ENCODE data around the gene C16orf74. TPM values are rescaled to one million over a fixed set of nuclear protein-coding genes. Genes with fewer than 3 reads are reported as not detected.
A peak's percentile ranks its signal among the peaks of the same experiment; 100 is the strongest.

C16orf74 gene
- total RNA-seq, 1 donor from 2014 or later: 11.6 TPM

DNA sequence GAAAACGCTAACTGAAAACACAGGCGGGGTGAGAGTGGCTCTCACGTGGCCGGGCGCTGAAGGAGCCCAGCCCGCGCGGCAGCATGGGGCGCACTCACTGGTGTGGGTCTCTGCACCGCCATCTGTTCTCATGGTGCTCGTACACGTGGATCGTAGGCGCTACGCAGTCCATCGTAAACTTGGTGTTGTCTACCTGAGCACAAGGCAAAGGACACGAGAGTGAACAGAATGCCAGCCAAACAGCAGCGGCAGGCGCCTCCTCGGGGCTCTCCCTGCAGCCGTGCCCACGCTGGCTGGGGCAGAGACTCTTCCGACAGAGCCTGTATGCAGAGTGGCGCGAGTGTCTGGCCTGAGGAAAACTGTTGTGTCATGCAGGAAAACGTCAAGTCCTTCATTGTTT lies 29.4 kb upstream of the C16orf74 start:
- Histone ChIP-seq H3K27me3 (ENCODE audit: control insufficient read depth, insufficient read depth, low read length) (no peaks in the 10 kb centered on the region), H3K36me3 (ENCODE audit: control insufficient read depth, insufficient read depth, low read length) (peaks cover 2% of the 10 kb centered on the region), H3K4me3 (ENCODE audit: low read depth, low read length) (no peak overlapping the region)
- TF ChIP-seq, protein P1, sequence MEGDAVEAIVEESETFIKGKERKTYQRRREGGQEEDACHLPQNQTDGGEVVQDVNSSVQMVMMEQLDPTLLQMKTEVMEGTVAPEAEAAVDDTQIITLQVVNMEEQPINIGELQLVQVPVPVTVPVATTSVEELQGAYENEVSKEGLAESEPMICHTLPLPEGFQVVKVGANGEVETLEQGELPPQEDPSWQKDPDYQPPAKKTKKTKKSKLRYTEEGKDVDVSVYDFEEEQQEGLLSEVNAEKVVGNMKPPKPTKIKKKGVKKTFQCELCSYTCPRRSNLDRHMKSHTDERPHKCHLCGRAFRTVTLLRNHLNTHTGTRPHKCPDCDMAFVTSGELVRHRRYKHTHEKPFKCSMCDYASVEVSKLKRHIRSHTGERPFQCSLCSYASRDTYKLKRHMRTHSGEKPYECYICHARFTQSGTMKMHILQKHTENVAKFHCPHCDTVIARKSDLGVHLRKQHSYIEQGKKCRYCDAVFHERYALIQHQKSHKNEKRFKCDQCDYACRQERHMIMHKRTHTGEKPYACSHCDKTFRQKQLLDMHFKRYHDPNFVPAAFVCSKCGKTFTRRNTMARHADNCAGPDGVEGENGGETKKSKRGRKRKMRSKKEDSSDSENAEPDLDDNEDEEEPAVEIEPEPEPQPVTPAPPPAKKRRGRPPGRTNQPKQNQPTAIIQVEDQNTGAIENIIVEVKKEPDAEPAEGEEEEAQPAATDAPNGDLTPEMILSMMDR (IDR thresholded peaks at IDR 0.05; ENCODE audit: insufficient read depth, low read length, poor library complexity, severe bottlenecking): no peak
- no peak for DNase-seq (ENCODE audit: low read depth)

DNA sequence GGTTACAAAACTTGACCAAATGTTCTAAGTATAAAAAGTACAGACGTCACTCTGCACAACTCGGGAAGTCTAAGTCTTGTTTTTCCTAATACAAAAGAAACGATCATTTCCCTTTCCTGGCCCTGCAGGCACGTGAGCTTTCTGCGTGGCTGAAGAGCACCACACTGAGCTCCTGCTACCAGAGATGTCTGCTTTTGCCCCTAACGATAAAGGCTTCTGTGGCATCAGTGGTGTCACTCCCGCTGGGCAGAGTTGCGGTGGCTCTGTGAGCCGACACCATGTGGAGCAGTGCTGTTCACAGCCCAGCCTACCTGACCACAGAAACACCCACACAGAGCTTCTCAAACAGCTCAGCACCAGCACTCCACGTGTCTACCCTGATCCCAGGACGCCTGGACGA lies 28.0 kb upstream of the C16orf74 start:
- TF ChIP-seq, protein P1 (IDR thresholded peaks at IDR 0.05; ENCODE audit: insufficient read depth, low read length, poor library complexity, severe bottlenecking): no peak
- Histone ChIP-seq H3K4me3 (ENCODE audit: low read depth, low read length) (no peak overlapping the region), H3K36me3 (ENCODE audit: control insufficient read depth, insufficient read depth, low read length) (peaks cover 2% of the 10 kb centered on the region), H3K27me3 (ENCODE audit: control insufficient read depth, insufficient read depth, low read length) (no peaks in the 10 kb centered on the region)
- no peak for DNase-seq (ENCODE audit: low read depth)

DNA sequence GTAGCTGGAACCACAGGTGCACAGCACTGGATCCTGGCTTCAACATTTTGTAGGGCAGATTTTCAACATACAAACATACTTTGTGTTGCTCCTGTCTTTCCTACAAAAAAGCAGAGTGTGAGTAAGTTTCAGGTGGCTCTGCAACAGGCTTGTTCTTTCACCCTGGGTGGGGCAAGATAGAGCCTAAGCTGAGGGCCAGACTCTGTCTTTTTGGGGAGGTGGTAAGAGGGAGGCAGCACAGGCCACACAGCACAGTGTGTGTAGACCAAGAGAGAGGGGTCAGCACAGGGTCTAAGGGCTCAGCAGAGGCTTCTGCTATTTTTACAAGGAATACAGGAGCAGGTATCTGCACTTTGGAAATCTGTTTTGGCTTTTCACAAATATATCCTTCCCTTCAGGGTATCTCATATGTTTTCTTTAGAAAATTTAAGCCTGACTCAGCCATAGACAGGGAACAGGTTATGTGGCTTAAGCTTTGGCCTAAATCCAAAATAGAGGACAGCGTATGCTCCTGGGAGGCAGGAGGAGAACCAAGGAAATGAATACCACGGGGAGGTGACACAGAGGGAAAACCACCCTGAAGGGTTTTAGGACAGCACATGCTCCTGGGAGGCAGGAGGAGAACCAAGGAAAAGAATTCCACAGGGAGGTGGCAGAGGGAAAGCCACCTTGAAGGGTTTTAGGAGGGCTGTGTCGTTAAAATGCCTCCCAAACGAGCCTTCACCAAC lies 26.9 kb upstream of the C16orf74 start:
- DNase-seq (ENCODE audit: low read depth): peak; percentile 12
- H3K36me3 ChIP-seq (ENCODE audit: control insufficient read depth, insufficient read depth, low read length): peaks cover 2% of the 10 kb centered on the region
- H3K27me3 ChIP-seq (ENCODE audit: control insufficient read depth, insufficient read depth, low read length): no peaks in the 10 kb centered on the region

DNA sequence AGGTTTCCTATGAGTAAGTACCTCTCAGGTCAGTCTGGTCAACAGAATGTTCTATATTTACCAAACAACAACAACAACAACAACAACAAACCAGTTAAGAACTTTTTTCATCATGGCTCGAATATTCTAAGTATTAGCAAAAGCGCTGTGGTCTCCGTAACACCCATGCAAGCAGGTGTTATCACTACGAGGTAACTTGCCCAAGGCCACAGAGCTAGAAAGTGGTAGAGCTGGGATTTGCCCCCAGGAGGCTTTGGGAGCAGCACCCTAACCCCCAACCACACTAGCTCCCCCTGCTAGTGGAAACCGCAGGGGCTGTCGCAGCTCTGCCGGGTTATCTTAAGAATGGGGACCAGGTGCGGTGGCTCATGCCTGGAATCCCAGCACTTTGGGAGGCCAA lies 23.9 kb upstream of the C16orf74 start:
- no peaks in the 10 kb centered on the region for H3K27me3 ChIP-seq (ENCODE audit: control insufficient read depth, insufficient read depth, low read length)
- no peak for DNase-seq (ENCODE audit: low read depth)
- TF ChIP-seq, protein P1 (IDR thresholded peaks at IDR 0.05; ENCODE audit: insufficient read depth, low read length, poor library complexity, severe bottlenecking): no peak
- H3K36me3 ChIP-seq (ENCODE audit: control insufficient read depth, insufficient read depth, low read length): peaks cover 2% of the 10 kb centered on the region
- H3K4me3 ChIP-seq (ENCODE audit: low read depth, low read length): no peak overlapping the region

More for the DNA sequence above, 26.9 kb upstream of the C16orf74 start:
- TF ChIP-seq, protein P1 (IDR thresholded peaks at IDR 0.05; ENCODE audit: insufficient read depth, low read length, poor library complexity, severe bottlenecking): no peak
- no peak overlapping the region for H3K4me3 ChIP-seq (ENCODE audit: low read depth, low read length)

DNA sequence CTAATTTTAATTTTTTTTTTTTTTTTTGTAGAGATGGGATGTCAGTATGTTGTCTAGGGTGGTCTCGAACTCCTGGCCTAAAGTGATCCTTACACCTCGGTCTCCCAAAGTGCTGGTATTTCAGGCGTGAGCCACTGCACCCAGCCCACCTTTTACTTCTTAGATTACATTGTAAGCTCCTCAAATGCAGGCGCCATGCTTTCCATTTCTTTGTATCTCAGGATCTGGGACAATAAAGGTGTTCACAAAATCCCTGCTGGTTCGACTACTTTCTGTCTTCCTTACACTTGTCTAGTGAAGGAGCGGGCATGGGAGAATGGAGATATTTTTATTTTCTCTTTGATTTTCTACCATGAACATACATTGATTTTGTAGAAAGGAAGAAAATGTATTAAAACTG lies 23.2 kb upstream of the C16orf74 start:
- H3K4me3 ChIP-seq (ENCODE audit: low read depth, low read length): no peak overlapping the region
- H3K36me3 ChIP-seq (ENCODE audit: control insufficient read depth, insufficient read depth, low read length): peaks cover 2% of the 10 kb centered on the region
- no peaks in the 10 kb centered on the region for H3K27me3 ChIP-seq (ENCODE audit: control insufficient read depth, insufficient read depth, low read length)
- no peak for DNase-seq (ENCODE audit: low read depth)
- TF ChIP-seq, protein P1 (IDR thresholded peaks at IDR 0.05; ENCODE audit: insufficient read depth, low read length, poor library complexity, severe bottlenecking): no peak

DNA sequence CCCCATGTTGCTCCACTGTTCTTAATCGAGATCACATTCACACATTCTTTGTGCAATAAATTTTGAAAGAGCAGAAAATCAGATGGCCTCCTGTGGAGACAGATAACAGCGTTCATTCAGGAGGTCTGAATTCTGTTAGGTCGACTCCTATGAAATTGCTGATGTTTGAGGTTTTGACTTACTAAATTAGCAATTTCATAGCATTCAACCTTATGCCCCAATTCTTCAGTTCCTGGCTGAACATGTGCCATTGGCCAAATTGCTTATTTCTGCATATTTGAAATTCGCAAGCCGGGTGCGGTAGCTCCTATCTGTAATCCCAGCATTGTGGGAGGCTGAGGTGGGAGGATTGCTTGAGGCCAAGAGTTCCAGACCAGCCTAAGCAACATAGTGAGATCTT lies 22.1 kb upstream of the C16orf74 start:
- no peaks in the 10 kb centered on the region for H3K36me3 ChIP-seq (ENCODE audit: control insufficient read depth, insufficient read depth, low read length)
- H3K27me3 ChIP-seq (ENCODE audit: control insufficient read depth, insufficient read depth, low read length): no peaks in the 10 kb centered on the region
- DNase-seq (ENCODE audit: low read depth): no peak
- TF ChIP-seq, protein P1 (IDR thresholded peaks at IDR 0.05; ENCODE audit: insufficient read depth, low read length, poor library complexity, severe bottlenecking): no peak
- no peak overlapping the region for H3K4me3 ChIP-seq (ENCODE audit: low read depth, low read length)
